BJ (cell line): ENCODE data around the gene PRKACA. TPM values are rescaled to one million over a fixed set of nuclear protein-coding genes. Genes with fewer than 3 reads are reported as not detected.

Experiments
- CTCF ChIA-PET: fragments of 350-600 bp; formaldehyde crosslinking; extraction: SDS; loops from one replicate; lab custom pipeline; 2021; ENCODE audit warnings: antibody characterized with exemption, inconsistent platforms; lab: Yijun Ruan, JAX
- POLR2A ChIA-PET: fragments of 300-600 bp; sonication (Branson Sonifier 250); formaldehyde crosslinking; extraction: SDS; loops from one replicate; lab custom pipeline; 2021; ENCODE audit warnings: antibody characterized with exemption; lab: Charles Lee
- DNase-seq: peaks from one replicate; pipeline ENCODE4 v3.0.0-alpha.2; 2011; ENCODE audit warnings: low read depth
- H3K27me3 ChIP-seq: 2 replicates; pipeline ENCODE4 v1.6.0; 2011; ENCODE audit warnings: low read length; ENCODE audit not compliant: control insufficient read depth, insufficient read depth
- H3K36me3 ChIP-seq: 2 replicates; pipeline ENCODE4 v1.5.1; 2011; ENCODE audit warnings: low read length; ENCODE audit not compliant: control insufficient read depth, insufficient read depth
- H3K4me3 ChIP-seq: 2 replicates; pipeline ENCODE4 v1.5.1; 2011; ENCODE audit warnings: low read depth, mild to moderate bottlenecking, control low read depth, low read length
- CTCF ChIP-seq: IDR thresholded peaks from 2 replicates; pipeline ENCODE4 v1.5.1; 2011; ENCODE audit warnings: low read depth, mild to moderate bottlenecking, control low read depth, inconsistent platforms, low read length, moderate library complexity; ENCODE audit not compliant: insufficient read depth
- polyA plus RNA-seq: library from polyadenylated mRNA; depleted of rRNA; stranded (reverse); fragments of >200 nt; gene quantifications from 2 replicates; pipeline ENCODE4 v1.2.3, GENCODE V29; 2011

PRKACA gene
- polyA plus RNA-seq, 1 experiment: 35.4 TPM

DNA sequence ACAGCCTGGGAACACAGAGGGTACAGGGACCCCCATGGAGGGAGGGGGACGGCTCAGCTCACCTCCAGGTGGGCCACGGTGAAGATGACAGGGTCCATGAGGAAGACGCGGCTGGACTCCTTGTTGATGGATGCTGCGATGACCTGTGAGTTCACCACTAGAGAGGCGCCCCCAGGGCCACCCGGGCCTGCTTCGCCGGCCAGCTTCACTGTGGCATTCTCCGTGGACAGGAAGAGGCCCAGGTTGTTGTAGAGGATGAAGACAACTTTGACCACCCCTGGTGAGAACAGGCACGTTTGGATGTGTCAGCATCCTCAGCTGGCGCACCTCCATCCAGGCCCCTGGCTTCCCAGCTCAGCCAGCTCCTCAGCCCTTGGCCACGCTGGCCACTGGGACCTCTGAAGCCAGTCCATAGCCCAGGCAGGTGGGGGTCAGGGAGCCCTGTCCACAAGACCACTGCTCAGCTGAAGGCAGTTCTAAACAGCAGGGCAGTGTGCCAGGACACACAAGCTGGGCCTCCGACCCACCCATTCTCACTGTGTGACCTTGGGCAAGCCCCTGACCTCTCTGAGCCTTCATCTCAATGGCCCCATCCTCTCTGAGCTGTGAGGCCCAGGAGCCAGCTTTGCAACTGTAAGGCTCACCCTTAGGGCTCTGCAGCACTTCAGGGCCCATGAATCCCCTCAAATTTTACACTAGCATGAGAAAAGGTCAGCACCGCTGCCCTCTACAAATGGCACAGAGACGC lies 40.9 kb upstream of the PRKACA start:
- POLR2A ChIA-PET: no interaction called here
- Histone ChIP-seq H3K36me3 (peaks cover 3% of the 10 kb centered on the region), H3K27me3 (no peaks in the 10 kb centered on the region), H3K4me3 (no peak overlapping the region)
- DNase-seq: no peak
- TF ChIP-seq CTCF: no peak
- CTCF ChIA-PET: interaction anchor here (1.0 to 2.6 kb wide), 4 partner anchors 11 to 273 kb away, joined by 3 to 13 read pairs (median 6); no protein-coding TSS in a partner anchor

- Histone ChIP-seq H3K36me3 (peaks cover 3% of the 10 kb centered on the region), H3K27me3 (no peaks in the 10 kb centered on the region), H3K4me3 (no peak overlapping the region)
- DNase-seq: no peak
- TF ChIP-seq CTCF: no peak
- ChIA-PET CTCF (interaction anchor here (0.8 to 2.6 kb wide), 2 partner anchors 9 to 22 kb away, joined by 3 to 13 read pairs; no protein-coding TSS in a partner anchor), POLR2A (no interaction called here)
Measured at GRCh38 chr19:14156971-14157717, 39.6 kb upstream of the PRKACA start.

GRCh38 chr19:14156122-14156521 lies 38.6 kb upstream of the PRKACA start:
- TF ChIP-seq CTCF: no peak
- H3K27me3 ChIP-seq: no peaks in the 10 kb centered on the region
- no peak for DNase-seq
- POLR2A ChIA-PET: no interaction called here
- H3K36me3 ChIP-seq: peaks cover 3% of the 10 kb centered on the region
- H3K4me3 ChIP-seq: no peak overlapping the region
- CTCF ChIA-PET: no interaction called here

DNA sequence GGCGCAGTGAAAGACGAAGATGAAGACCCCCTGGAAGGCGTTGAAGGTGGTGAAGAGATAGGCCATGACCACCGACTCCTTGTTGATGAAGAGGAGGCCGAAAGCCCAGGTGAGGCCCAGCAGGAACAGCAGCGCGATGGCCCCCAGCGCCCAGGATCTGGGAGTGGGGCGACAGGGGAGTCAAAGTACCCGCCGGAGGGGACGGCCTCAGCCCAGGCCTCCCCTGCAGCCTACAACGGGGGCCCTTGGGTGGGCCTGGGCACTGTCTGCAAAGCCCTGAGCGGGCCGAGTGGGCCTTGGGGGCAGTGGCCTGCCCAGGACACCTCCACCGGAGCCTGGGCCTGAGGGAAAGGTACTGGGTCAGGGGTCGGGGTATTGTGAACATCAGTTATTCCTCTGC lies 37.8 kb upstream of the PRKACA start:
- ChIA-PET POLR2A (no interaction called here), CTCF (no interaction called here)
- TF ChIP-seq CTCF: no peak
- Histone ChIP-seq H3K36me3 (peaks cover 3% of the 10 kb centered on the region), H3K4me3 (no peak overlapping the region), H3K27me3 (no peaks in the 10 kb centered on the region)
- no peak for DNase-seq

DNA sequence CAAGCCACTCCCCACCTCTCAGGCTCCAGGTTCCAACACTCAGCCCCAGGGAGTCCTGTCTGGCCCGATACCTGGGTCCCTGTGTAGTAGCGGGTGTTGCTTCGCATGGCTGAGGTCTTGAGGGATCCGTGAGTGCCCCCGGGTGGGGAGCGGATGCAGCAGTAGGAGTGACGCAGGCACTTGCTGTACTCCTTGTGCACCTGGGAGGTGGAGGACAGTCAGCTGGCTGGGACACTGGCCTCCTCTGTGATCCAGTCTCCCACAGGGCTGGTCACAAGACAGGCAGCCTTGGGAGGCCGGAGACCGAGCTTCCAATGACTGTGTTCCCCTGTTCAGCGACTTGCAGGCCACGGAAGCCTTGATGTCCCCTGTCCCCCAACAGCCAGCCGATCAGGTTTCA lies 35.2 kb upstream of the PRKACA start:
- no peak for DNase-seq
- CTCF ChIA-PET: interaction anchor here (0.9 kb wide), 1 partner anchor 16 kb away, joined by 3 read pairs; the partner anchor contains the start of gene ASF1B
- no peaks in the 10 kb centered on the region for H3K27me3 ChIP-seq
- H3K4me3 ChIP-seq: no peak overlapping the region
- H3K36me3 ChIP-seq: peaks cover 3% of the 10 kb centered on the region
- POLR2A ChIA-PET: no interaction called here
- TF ChIP-seq CTCF: no peak
